SK-MEL-5 (cell line): ENCODE measurements around the gene POLD3. TPM values are rescaled to one million over a fixed set of nuclear protein-coding genes. Genes with fewer than 3 reads are reported as not detected.

ENCODE experiments used
- DNase-seq: peaks from one replicate; pipeline ENCODE4 v3.0.0-alpha.2; 2016; ENCODE audit warnings: low read depth, low spot score
- in situ Hi-C: cut with HindIII; loops from 2 replicates; pipeline ENCODE4 v1.10.0; 2016; ENCODE audit warnings: low sequenced_read_pairs, high pct_unique_total_duplicates, low pct_unique_long_range_greater_than_20kb
- total RNA-seq: library from RNA; depleted of rRNA; stranded (reverse); fragments of >200 nt; shearing (Covaris generic); gene quantifications from 2 replicates; pipeline ENCODE4 v1.2.3, GENCODE V29; 2014

Gene POLD3
- total RNA-seq, 1 experiment from 2014 or later = 17.5 TPM

GRCh38 chr11:74615988-74616387, 23.6 kb downstream of the POLD3 start:
- no peak for DNase-seq
- in situ Hi-C loops = loop anchor here (25.0 kb wide), 1 partner anchor 121 kb away; the partner anchor contains the start of genes CHRDL2 and RNF169

- in situ Hi-C loops = loop anchor here (25.0 kb wide), 1 partner anchor 117 kb away; the partner anchor contains the start of genes CHRDL2 and RNF169
These were observed 28.1 kb downstream of the POLD3 start for GRCh38 chr11:74620531-74620930.

GRCh38 chr11:74626130-74626529, 33.7 kb downstream of the POLD3 start:
- in situ Hi-C loops = no loop called here

More at GRCh38 chr11:74620531-74620930, 28.1 kb downstream of the POLD3 start:
- DNase-seq = no peak

GRCh38 chr11:74626604-74627003, 34.2 kb downstream of the POLD3 start:
- in situ Hi-C loops = no loop called here

More at GRCh38 chr11:74626130-74626529, 33.7 kb downstream of the POLD3 start:
- no peak for DNase-seq

GRCh38 chr11:74627381-74627780, 35.0 kb downstream of the POLD3 start:
- DNase-seq = no peak
- in situ Hi-C loops = no loop called here

More at GRCh38 chr11:74626604-74627003, 34.2 kb downstream of the POLD3 start:
- peak; percentile 37 for DNase-seq

- in situ Hi-C loops = no loop called here
- DNase-seq = no peak
These were observed 37.7 kb downstream of the POLD3 start for GRCh38 chr11:74630043-74630442.

- in situ Hi-C loops = no loop called here
- DNase-seq = no peak
These were observed 41.3 kb downstream of the POLD3 start for GRCh38 chr11:74633406-74634393.

GRCh38 chr11:74634537-74634936, 42.2 kb downstream of the POLD3 start:
- DNase-seq = peak; percentile 51
- in situ Hi-C loops = no loop called here

GRCh38 chr11:74636630-74637184, 44.3 kb downstream of the POLD3 start:
- DNase-seq = peak; percentile 22
- in situ Hi-C loops = no loop called here

- no peak for DNase-seq
- in situ Hi-C loops = no loop called here
These were observed 45.3 kb downstream of the POLD3 start for GRCh38 chr11:74637700-74638099.

- DNase-seq = no peak
- in situ Hi-C loops = no loop called here
These were observed 46.5 kb downstream of the POLD3 start for GRCh38 chr11:74638869-74639268.

GRCh38 chr11:74639533-74639932, 47.2 kb downstream of the POLD3 start:
- DNase-seq = no peak
- in situ Hi-C loops = no loop called here

GRCh38 chr11:74641289-74641688, 48.9 kb downstream of the POLD3 start:
- no peak for DNase-seq
- in situ Hi-C loops = no loop called here

- DNase-seq = no peak
- in situ Hi-C loops = no loop called here
These were observed 49.5 kb downstream of the POLD3 start for GRCh38 chr11:74641905-74642304.

GRCh38 chr11:74642912-74643311, 50.5 kb downstream of the POLD3 start:
- no peak for DNase-seq
- in situ Hi-C loops = no loop called here

- DNase-seq = no peak
- in situ Hi-C loops = no loop called here
These were observed 51.7 kb downstream of the POLD3 start for GRCh38 chr11:74644081-74644480.

- in situ Hi-C loops = no loop called here
- DNase-seq = no peak
These were observed 53.8 kb downstream of the POLD3 start for GRCh38 chr11:74646215-74646614.

- no peak for DNase-seq
- in situ Hi-C loops = no loop called here
These were observed 54.6 kb downstream of the POLD3 start for GRCh38 chr11:74646954-74647353.

GRCh38 chr11:74647404-74647803, 55.0 kb downstream of the POLD3 start:
- no peak for DNase-seq
- in situ Hi-C loops = no loop called here
